Right lobe of liver (tissue), 6 donors: Measurements from ENCODE around the gene GMDS. TPM values are rescaled to one million over a fixed set of nuclear protein-coding genes. Genes with fewer than 3 reads are reported as not detected.

Source experiments
- ATAC-seq, 4 donors: fragments of 200-7000 bp; cut with Tn5 transposase; one replicate each; pipeline ENCODE4 v1.9.1; 2020; ENCODE audit warnings: mild to moderate bottlenecking in 4 of 4, moderate library complexity in 4 of 4
- DNase-seq, 3 donors: peaks; one replicate each; pipeline ENCODE4 v3.0.0-alpha.2; 2020
- H3K27ac ChIP-seq, 3 donors: fragments of 200-600 bp; one replicate each; pipeline ENCODE4 v1.8.0; 2022
- H3K27me3 ChIP-seq, 2 donors: fragments of 200-600 bp; one replicate each; pipeline ENCODE4 v1.8.0; 2022
- H3K36me3 ChIP-seq, 4 donors: fragments of 200-600 bp; sonication (generic) in 1 of 4; one replicate each; pipeline versions ENCODE4 v1.5.1 to v1.8.0; 2017 to 2022; ENCODE audit warnings: control low read depth in 1 of 4
- H3K4me1 ChIP-seq, 4 donors: fragments of 200-600 bp; sonication (generic) in 1 of 4; one replicate each; pipeline versions ENCODE4 v1.5.1 to v1.8.0; 2017 to 2022; ENCODE audit warnings: control low read depth in 1 of 4
- H3K4me3 ChIP-seq, 3 donors: fragments of 200-600 bp; one replicate each; pipeline ENCODE4 v1.8.0; 2022
- H3K9me3 ChIP-seq, 4 donors: fragments of 200-600 bp; sonication (generic) in 1 of 4; one replicate each; pipeline versions ENCODE4 v1.5.1 to v1.8.0; 2017 to 2022; ENCODE audit warnings: control low read depth in 1 of 4
- POLR2A ChIP-seq: fragments of 450-650 bp; IDR thresholded peaks from one replicate; pipeline ENCODE4 v1.6.1; 2017; ENCODE audit warnings: antibody characterized with exemption, mild to moderate bottlenecking
- WGBS: methylation state at CpG from one replicate; pipeline ENCODE4 v1.1.6; 2018; ENCODE audit warnings: low coverage, low lambda C conversion rate; ENCODE audit not compliant: insufficient coverage; ENCODE audit errors: missing lambda C conversion rate; 5-methylcytosine and 5-hydroxymethylcytosine counted together
- intact Hi-C, 2 donors: fragments of 100-400 bp; cut with DNase I; formaldehyde crosslinking; loops; one replicate each; pipeline versions ENCODE4 v1.11.2 to v1.14.1; 2022
- total RNA-seq, 6 experiments: library from RNA; depleted of rRNA in 2 of 6; stranded (reverse); fragments of >200 nt in 2 of 6; fragmentation: NEBNext Ultra II Directional in 3 of 6; extraction: Animal tissue kit (Norgen Biotek cat#: 25700) in 3 of 6; gene quantifications; one replicate each; pipeline versions ENCODE4 v1.1.0 to v1.2.4, GENCODE V29; 2016 to 2023
- TF ChIP-seq, protein P1 (sequence below), 4 donors: fragments of 200-600 bp in 3 of 4; fragments of 450-650 bp in 1 of 4; IDR thresholded peaks; one replicate each; pipeline versions ENCODE4 v1.5.1 to v1.8.0; 2016 to 2022; ENCODE audit warnings: antibody characterized with exemption in 4 of 4, mild to moderate bottlenecking in 2 of 4
- donor health status: DM: no; HTN: yes; CAD: no.
- donor health status: DM: no; HTN: no; CAD: no.
- donor health status: DM: no; HTN: no; CAD: no.
- donor health status: DM: no; HTN: yes; CAD: no.
- donor health status: DM: no; HTN: yes; CAD: no.

The GMDS gene
- total RNA-seq, 6 experiments from 2014 or later = 15.9 to 34.4 (median 23.4) TPM

DNA sequence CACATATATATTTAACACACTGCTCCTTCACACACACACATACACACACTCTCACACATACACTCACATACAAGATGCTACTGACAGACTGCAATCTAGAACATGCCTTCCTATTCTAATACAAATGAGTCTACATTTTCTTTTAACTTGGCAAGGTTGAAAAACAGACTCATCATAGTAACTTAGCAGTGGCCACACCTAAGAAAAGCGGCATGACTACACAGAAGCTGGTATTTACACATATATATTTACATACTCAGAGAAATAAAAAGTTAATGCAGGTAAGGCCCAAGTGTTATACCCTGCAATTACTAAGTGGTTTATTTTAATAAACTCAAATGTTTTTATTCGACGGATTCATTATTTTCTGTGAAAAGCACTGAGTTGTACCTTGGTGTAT, 426.4 kb downstream of the GMDS start:
- ATAC-seq = no peak
- WGBS = 98% methylated on average over 3 of the region's 3 CpGs
- no peaks in the 10 kb centered on the region for H3K27me3 ChIP-seq

DNA sequence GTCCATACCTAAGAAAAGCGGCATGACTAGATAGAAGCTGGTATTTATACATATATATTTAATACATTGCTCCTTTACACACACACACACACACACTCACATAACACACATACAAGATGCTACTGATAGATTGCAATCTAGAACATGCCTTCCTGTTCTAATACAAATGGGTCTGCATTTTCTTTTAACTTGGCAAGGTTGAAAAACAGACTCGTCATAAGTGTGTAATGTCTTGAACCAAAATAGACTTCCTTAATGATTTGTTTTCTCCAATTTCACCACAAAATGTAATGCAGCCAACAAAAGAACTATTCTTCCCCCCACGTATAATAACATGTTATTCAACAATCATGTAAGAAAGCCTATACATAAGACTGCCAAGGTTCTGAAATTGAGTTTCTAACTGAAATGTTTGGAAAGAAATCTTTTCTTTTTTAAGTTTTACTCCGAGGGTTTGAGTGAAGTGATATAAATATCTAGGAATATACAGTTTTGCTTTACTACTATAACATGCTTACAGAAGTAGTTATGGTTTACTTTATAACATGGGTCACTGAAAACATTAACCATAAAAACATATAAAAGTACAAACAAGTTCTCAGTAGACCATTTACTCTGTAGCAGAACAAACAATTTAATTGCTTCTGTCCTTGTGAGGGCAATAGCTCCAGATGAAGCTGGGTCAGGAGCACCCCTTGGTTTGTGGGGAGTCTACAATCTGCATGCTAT, 428.2 kb downstream of the GMDS start:
- WGBS = 87% methylated on average over 4 of the region's 4 CpGs
- intact Hi-C loops = no loop called here
- Histone ChIP-seq H3K9me3 (no peaks in the 10 kb centered on the region), H3K27ac (no peak overlapping the region), H3K4me3 (no peak overlapping the region), H3K4me1 (peaks cover 0 to 16% (median 3%) of the 10 kb centered on the region in 4 donors), H3K27me3 (no peaks in the 10 kb centered on the region), H3K36me3 (no peaks in the 10 kb centered on the region)
- ATAC-seq (no peak), DNase-seq (no peak)
- TF ChIP-seq POLR2A = no peak
- TF ChIP-seq, protein P1, sequence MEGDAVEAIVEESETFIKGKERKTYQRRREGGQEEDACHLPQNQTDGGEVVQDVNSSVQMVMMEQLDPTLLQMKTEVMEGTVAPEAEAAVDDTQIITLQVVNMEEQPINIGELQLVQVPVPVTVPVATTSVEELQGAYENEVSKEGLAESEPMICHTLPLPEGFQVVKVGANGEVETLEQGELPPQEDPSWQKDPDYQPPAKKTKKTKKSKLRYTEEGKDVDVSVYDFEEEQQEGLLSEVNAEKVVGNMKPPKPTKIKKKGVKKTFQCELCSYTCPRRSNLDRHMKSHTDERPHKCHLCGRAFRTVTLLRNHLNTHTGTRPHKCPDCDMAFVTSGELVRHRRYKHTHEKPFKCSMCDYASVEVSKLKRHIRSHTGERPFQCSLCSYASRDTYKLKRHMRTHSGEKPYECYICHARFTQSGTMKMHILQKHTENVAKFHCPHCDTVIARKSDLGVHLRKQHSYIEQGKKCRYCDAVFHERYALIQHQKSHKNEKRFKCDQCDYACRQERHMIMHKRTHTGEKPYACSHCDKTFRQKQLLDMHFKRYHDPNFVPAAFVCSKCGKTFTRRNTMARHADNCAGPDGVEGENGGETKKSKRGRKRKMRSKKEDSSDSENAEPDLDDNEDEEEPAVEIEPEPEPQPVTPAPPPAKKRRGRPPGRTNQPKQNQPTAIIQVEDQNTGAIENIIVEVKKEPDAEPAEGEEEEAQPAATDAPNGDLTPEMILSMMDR (IDR thresholded peaks at IDR 0.05) = no peak

More for the DNA sequence above, 426.4 kb downstream of the GMDS start:
- Histone ChIP-seq H3K27ac (no peak overlapping the region), H3K36me3 (no peaks in the 10 kb centered on the region), H3K4me1 (peaks cover 0 to 16% (median 3%) of the 10 kb centered on the region in 4 donors), H3K4me3 (no peak overlapping the region), H3K9me3 (no peaks in the 10 kb centered on the region)
- no peak for DNase-seq
- no peak for TF ChIP-seq POLR2A
- TF ChIP-seq, protein P1 (IDR thresholded peaks at IDR 0.05) = no peak
- intact Hi-C loops = no loop called here

DNA sequence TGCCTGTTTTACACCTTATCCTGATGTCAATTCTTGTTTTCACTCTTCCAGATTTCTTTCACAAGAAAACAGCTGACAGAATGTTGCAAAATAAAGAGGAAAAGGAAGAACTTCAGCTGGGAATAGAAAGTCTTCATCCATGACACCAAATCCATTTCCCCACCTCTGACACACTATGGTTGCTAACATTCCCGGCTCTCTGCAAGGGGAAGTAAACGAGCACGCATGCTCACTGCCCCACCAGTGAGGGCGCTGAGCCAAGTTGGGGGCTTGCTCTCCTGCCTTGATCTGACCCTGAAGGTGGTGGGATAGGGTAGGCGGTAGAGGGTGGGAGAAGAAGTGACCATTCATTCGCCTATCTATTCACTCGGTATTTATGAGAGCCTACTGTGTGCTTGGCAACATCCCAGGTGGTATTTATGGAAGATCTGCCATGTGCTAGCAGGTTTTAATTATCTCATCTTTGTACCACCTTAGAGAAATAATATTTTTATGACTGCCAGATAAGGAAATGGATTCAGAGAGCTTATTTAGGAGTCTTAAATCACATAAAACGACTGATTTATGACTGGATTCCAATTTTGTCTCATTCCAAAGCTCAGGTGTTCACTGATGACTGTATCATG, 429.5 kb downstream of the GMDS start:
- 85% methylated on average over 8 of the region's 8 CpGs for WGBS
- H3K4me3 ChIP-seq = no peak overlapping the region
- ATAC-seq = no peak

DNA sequence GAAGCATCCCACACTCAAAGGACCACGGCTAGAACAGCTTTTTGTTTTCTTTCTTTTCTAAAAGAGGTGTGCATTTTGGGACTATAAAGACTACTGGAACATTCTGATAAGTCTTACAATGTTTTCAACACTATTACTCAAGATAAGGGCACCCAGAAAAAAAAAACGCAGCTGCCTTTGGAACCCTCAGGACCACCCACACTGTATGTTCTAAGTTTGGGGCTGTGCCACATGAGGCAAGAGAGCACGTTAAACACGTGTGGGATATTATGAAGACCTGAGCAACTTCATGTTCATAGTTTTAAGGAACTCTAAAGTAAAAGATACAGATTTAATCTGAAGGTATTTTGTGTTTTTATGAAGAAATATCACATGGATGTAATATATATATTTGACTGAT, 431.1 kb downstream of the GMDS start:
- TF ChIP-seq, protein P1 (IDR thresholded peaks at IDR 0.05) = no peak
- TF ChIP-seq POLR2A = no peak
- 68% methylated on average over 4 of the region's 4 CpGs for WGBS
- no peaks in the 10 kb centered on the region for H3K27me3 ChIP-seq
- peaks cover 0 to 1% (median 0%) of the 10 kb centered on the region in 4 donors for H3K4me1 ChIP-seq
- no peak overlapping the region for H3K27ac ChIP-seq
- DNase-seq (no peak), ATAC-seq (no peak)
- H3K36me3 ChIP-seq = no peaks in the 10 kb centered on the region
- no peaks in the 10 kb centered on the region for H3K9me3 ChIP-seq
- intact Hi-C loops = no loop called here
- H3K4me3 ChIP-seq = no peak overlapping the region

More for the DNA sequence above, 429.5 kb downstream of the GMDS start:
- Histone ChIP-seq H3K36me3 (no peaks in the 10 kb centered on the region), H3K27me3 (no peaks in the 10 kb centered on the region), H3K27ac (no peak overlapping the region), H3K4me1 (peaks cover 0 to 16% (median 3%) of the 10 kb centered on the region in 4 donors), H3K9me3 (no peaks in the 10 kb centered on the region)
- no peak for DNase-seq
- TF ChIP-seq, protein P1 (IDR thresholded peaks at IDR 0.05) = no peak
- TF ChIP-seq POLR2A = no peak
- intact Hi-C loops = no loop called here
